ENCODE measurements around the gene DCUN1D2. TPM values are rescaled to one million over a fixed set of nuclear protein-coding genes. Genes with fewer than 3 reads are reported as not detected.

Gene DCUN1D2
- total RNA-seq, 2 donors from 2014 or later: 12.2 to 14.5 TPM

- no peak for ATAC-seq
- H3K27me3 ChIP-seq: no peaks in the 10 kb centered on the region
- H3K4me3 ChIP-seq: no peak overlapping the region
- H3K36me3 ChIP-seq (replicated peaks in 1 of 2; ENCODE audit: insufficient read depth in 1 of 2, low read depth in 2 of 2): no peaks in the 10 kb centered on the region
- TF ChIP-seq POLR2A (IDR thresholded peaks at IDR 0.05): no peak
- TF ChIP-seq CTCF (IDR thresholded peaks at IDR 0.05): no peak
- H3K4me1 ChIP-seq: peaks cover 64% of the 10 kb centered on the region
- intact Hi-C loops (cut with DNase I): no loop called here
- DNase-seq: no peak
- no peak overlapping the region for H3K27ac ChIP-seq
- WGBS, 2 donors: 79 to 90% methylated on average over 9 of the region's 9 CpGs
- no peaks in the 10 kb centered on the region for H3K9me3 ChIP-seq
Observed at GRCh38 chr13:113446488-113446854, 44.0 kb downstream of the DCUN1D2 start.

- Histone ChIP-seq H3K27me3 (no peaks in the 10 kb centered on the region), H3K4me3 (no peak overlapping the region), H3K27ac (peak overlapping the region in 3 of 4 donors; percentile 60 to 85 (median 64)), H3K36me3 (replicated peaks in 1 of 2; ENCODE audit: insufficient read depth in 1 of 2, low read depth in 2 of 2) (no peaks in the 10 kb centered on the region), H3K4me1 (peaks cover 64% of the 10 kb centered on the region), H3K9me3 (no peaks in the 10 kb centered on the region)
- intact Hi-C loops (cut with DNase I): no loop called here
- ATAC-seq (no peak), DNase-seq (no peak)
- 74% methylated on average over 12 to 15 of the region's 19 CpGs for WGBS, 2 donors
- TF ChIP-seq CTCF (IDR thresholded peaks at IDR 0.05) (no peak), POLR2A (IDR thresholded peaks at IDR 0.05) (no peak)
Observed at GRCh38 chr13:113445791-113446487, 44.6 kb downstream of the DCUN1D2 start.

GRCh38 chr13:113443991-113444390, 46.5 kb downstream of the DCUN1D2 start:
- intact Hi-C loops (cut with DNase I): no loop called here
- DNase-seq (no peak), ATAC-seq (no peak)

GRCh38 chr13:113442985-113443362, 47.5 kb downstream of the DCUN1D2 start:
- H3K9me3 ChIP-seq: no peaks in the 10 kb centered on the region
- intact Hi-C loops (cut with DNase I): no loop called here
- DNase-seq (no peak), ATAC-seq (peak; percentile 58)
- H3K4me3 ChIP-seq: no peak overlapping the region
- H3K27ac ChIP-seq: peak overlapping the region; percentile 9 to 75 (median 34)
- H3K4me1 ChIP-seq: peaks cover 52% of the 10 kb centered on the region
- no peaks in the 10 kb centered on the region for H3K27me3 ChIP-seq
- TF ChIP-seq CTCF (IDR thresholded peaks at IDR 0.05) (no peak), POLR2A (IDR thresholded peaks at IDR 0.05) (no peak)
- 23 to 40% methylated on average over 1 of the region's 1 CpG for WGBS, 2 donors
- H3K36me3 ChIP-seq (replicated peaks in 1 of 2; ENCODE audit: insufficient read depth in 1 of 2, low read depth in 2 of 2): no peaks in the 10 kb centered on the region

More at GRCh38 chr13:113443991-113444390, 46.5 kb downstream of the DCUN1D2 start:
- 90% methylated on average over 8 to 15 of the region's 15 CpGs for WGBS, 2 donors
- peak overlapping the region in 1 of 4 donors; percentile 75 for H3K27ac ChIP-seq
- TF ChIP-seq POLR2A (IDR thresholded peaks at IDR 0.05): no peak
- no peaks in the 10 kb centered on the region for H3K9me3 ChIP-seq
- H3K4me3 ChIP-seq: no peak overlapping the region
- peaks cover 57% of the 10 kb centered on the region for H3K4me1 ChIP-seq
- no peaks in the 10 kb centered on the region for H3K27me3 ChIP-seq
- H3K36me3 ChIP-seq (replicated peaks in 1 of 2; ENCODE audit: insufficient read depth in 1 of 2, low read depth in 2 of 2): no peaks in the 10 kb centered on the region

DNA sequence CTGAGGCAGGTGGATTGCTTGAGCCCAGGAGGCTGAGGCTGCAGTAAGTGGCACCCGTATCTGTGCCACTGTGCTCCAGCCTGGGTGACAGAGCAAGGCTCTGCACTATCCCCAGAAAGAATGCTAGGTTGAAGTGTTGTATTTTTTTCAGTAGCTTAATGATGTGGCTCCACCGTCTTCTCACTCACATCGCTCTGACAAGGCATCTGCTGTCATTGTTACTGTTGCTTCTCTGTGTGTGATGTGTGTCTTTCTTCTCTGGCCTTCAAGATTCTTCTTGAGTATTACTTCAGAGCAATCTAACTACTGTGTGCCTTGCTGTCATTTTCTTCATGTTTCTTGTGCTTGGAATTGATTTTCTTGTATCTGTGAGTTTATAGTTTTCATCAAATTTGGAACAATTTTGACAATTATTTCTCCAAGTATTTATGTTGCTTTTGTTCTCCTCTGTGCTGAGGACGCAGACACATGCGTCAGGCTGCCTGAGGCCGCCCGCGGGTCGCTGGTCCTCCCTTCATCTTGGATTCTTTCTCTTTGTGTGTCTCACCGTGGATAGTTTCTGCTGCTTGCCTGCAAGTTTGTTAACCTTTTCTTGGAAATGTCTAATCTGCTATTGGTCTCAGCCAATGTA, 48.0 kb downstream of the DCUN1D2 start:
- Histone ChIP-seq H3K27ac (peak overlapping the region; percentile 1 to 75 (median 24)), H3K36me3 (replicated peaks in 1 of 2; ENCODE audit: insufficient read depth in 1 of 2, low read depth in 2 of 2) (no peaks in the 10 kb centered on the region), H3K27me3 (no peaks in the 10 kb centered on the region), H3K4me3 (no peak overlapping the region), H3K4me1 (peaks cover 52% of the 10 kb centered on the region), H3K9me3 (no peaks in the 10 kb centered on the region)
- 50 to 63% methylated on average over 9 to 10 of the region's 10 CpGs for WGBS, 2 donors
- intact Hi-C loops (cut with DNase I): no loop called here
- DNase-seq (no peak), ATAC-seq (no peak)
- TF ChIP-seq POLR2A (IDR thresholded peaks at IDR 0.05): no peak
- TF ChIP-seq CTCF (IDR thresholded peaks at IDR 0.05): no peak
